Neural crest cell (in vitro differentiated cells): ENCODE measurements around the gene AKAP6. TPM values are rescaled to one million over a fixed set of nuclear protein-coding genes. Genes with fewer than 3 reads are reported as not detected.

Source experiments
- DNase-seq: peaks from one replicate; pipeline ENCODE4 v3.0.0; 2021; ENCODE audit warnings: low read depth, mixed read lengths, low spot score
- H3K27ac Mint-ChIP-seq: one replicate; pipeline ENCODE4 v1.8.0; 2021; ENCODE audit warnings: mild to moderate bottlenecking, mixed read lengths; ENCODE audit not compliant: unreplicated experiment
- H3K27me3 Mint-ChIP-seq: 2 replicates; pipeline ENCODE4 v1.8.0; 2021; ENCODE audit warnings: low read depth, mild to moderate bottlenecking, mixed read lengths
- H3K36me3 Mint-ChIP-seq: 2 replicates; pipeline ENCODE4 v1.8.0; 2021; ENCODE audit warnings: low read depth, mild to moderate bottlenecking, mixed read lengths
- H3K4me1 Mint-ChIP-seq: 2 replicates; pipeline ENCODE4 v1.8.0; 2021; ENCODE audit warnings: mixed read lengths
- H3K4me3 Mint-ChIP-seq: one replicate; pipeline ENCODE4 v1.8.0; 2021; ENCODE audit warnings: mild to moderate bottlenecking, mixed read lengths
- H3K9me3 Mint-ChIP-seq: 2 replicates; pipeline ENCODE4 v1.8.0; 2021; ENCODE audit warnings: mixed read lengths
- CTCF ChIP-seq: fragments of 200-600 bp; sonication (generic); conservative IDR thresholded peaks from 2 replicates; pipeline ENCODE4 v1.5.0; 2021; ENCODE audit warnings: antibody characterized with exemption, mild to moderate bottlenecking
- total RNA-seq: library from RNA; stranded (reverse); gene quantifications from 2 replicates; pipeline ENCODE4 v1.2.1, GENCODE V29; 2021

The AKAP6 gene
- total RNA-seq, 1 donor from 2014 or later: 9.4 TPM

GRCh38 chr14:32764131-32764530, 435.0 kb downstream of the AKAP6 start:
- Mint-ChIP-seq H3K27me3 (no peaks in the 10 kb centered on the region), H3K36me3 (peaks cover 4% of the 10 kb centered on the region), H3K27ac (no peak overlapping the region), H3K4me3 (no peak overlapping the region), H3K9me3 (peaks cover 3% of the 10 kb centered on the region), H3K4me1 (peaks cover 6% of the 10 kb centered on the region)
- TF ChIP-seq CTCF: no peak
- no peak for DNase-seq

- TF ChIP-seq CTCF: no peak
- Mint-ChIP-seq H3K36me3 (no peaks in the 10 kb centered on the region), H3K4me1 (peaks cover 6% of the 10 kb centered on the region), H3K27me3 (no peaks in the 10 kb centered on the region), H3K4me3 (no peak overlapping the region), H3K9me3 (peaks cover 2% of the 10 kb centered on the region), H3K27ac (no peak overlapping the region)
- DNase-seq: no peak
Observed at GRCh38 chr14:32770422-32770821, 441.3 kb downstream of the AKAP6 start.

GRCh38 chr14:32774214-32774613, 445.1 kb downstream of the AKAP6 start:
- Mint-ChIP-seq H3K4me1 (peaks cover 6% of the 10 kb centered on the region), H3K27me3 (no peaks in the 10 kb centered on the region), H3K9me3 (peaks cover 2% of the 10 kb centered on the region), H3K36me3 (no peaks in the 10 kb centered on the region), H3K27ac (no peak overlapping the region), H3K4me3 (no peak overlapping the region)
- no peak for TF ChIP-seq CTCF
- no peak for DNase-seq

GRCh38 chr14:32779840-32780239, 450.7 kb downstream of the AKAP6 start:
- TF ChIP-seq CTCF: no peak

GRCh38 chr14:32784405-32784804, 455.3 kb downstream of the AKAP6 start:
- Mint-ChIP-seq H3K27ac (no peak overlapping the region), H3K9me3 (peaks cover 2% of the 10 kb centered on the region), H3K36me3 (no peaks in the 10 kb centered on the region), H3K27me3 (no peaks in the 10 kb centered on the region), H3K4me3 (no peak overlapping the region), H3K4me1 (no peaks in the 10 kb centered on the region)
- TF ChIP-seq CTCF: no peak
- no peak for DNase-seq

More at GRCh38 chr14:32779840-32780239, 450.7 kb downstream of the AKAP6 start:
- Mint-ChIP-seq H3K9me3 (no peaks in the 10 kb centered on the region), H3K4me1 (no peaks in the 10 kb centered on the region), H3K36me3 (no peaks in the 10 kb centered on the region), H3K27ac (no peak overlapping the region), H3K27me3 (no peaks in the 10 kb centered on the region), H3K4me3 (no peak overlapping the region)
- DNase-seq: no peak

- DNase-seq: no peak
- Mint-ChIP-seq H3K4me1 (no peaks in the 10 kb centered on the region), H3K36me3 (peaks cover 5% of the 10 kb centered on the region), H3K27ac (no peak overlapping the region), H3K9me3 (peaks cover 2% of the 10 kb centered on the region), H3K4me3 (no peak overlapping the region), H3K27me3 (no peaks in the 10 kb centered on the region)
- no peak for TF ChIP-seq CTCF
Observed at GRCh38 chr14:32785585-32785984, 456.5 kb downstream of the AKAP6 start.
